WTC11 (cell line): ENCODE results near the gene KIAA0232.

Experiments
- ATF3 ChIP-seq: sonication (generic); formaldehyde crosslinking; conservative IDR thresholded peaks from 2 replicates; pipeline ENCODE4 v1.8.1; 2022; ENCODE audit warnings: mild to moderate bottlenecking, missing genetic modification reagents
- CTCF ChIP-seq: fragments of 200-600 bp; IDR thresholded peaks from 2 replicates; pipeline ENCODE4 v1.8.0; 2022; ENCODE audit warnings: antibody characterized with exemption
- E2F1 ChIP-seq: sonication (generic); formaldehyde crosslinking; IDR thresholded peaks from 2 replicates; pipeline ENCODE4 v1.8.0; 2022; ENCODE audit warnings: mild to moderate bottlenecking, missing genetic modification reagents
- ESRRA ChIP-seq: sonication (generic); formaldehyde crosslinking; IDR thresholded peaks from 2 replicates; pipeline ENCODE4 v1.8.1; 2022; ENCODE audit warnings: mild to moderate bottlenecking, missing genetic modification reagents, borderline replicate concordance
- FOXJ3 ChIP-seq: sonication (generic); formaldehyde crosslinking; IDR thresholded peaks from 2 replicates; pipeline ENCODE4 v1.9.0; 2021; ENCODE audit warnings: missing genetic modification reagents, mild to moderate bottlenecking, borderline replicate concordance
- MAX ChIP-seq: sonication (generic); formaldehyde crosslinking; IDR thresholded peaks from 2 replicates; pipeline ENCODE4 v1.8.0; 2022; ENCODE audit warnings: mild to moderate bottlenecking, missing genetic modification reagents
- NFE2L1 ChIP-seq: sonication (generic); formaldehyde crosslinking; IDR thresholded peaks from 2 replicates; pipeline ENCODE4 v1.8.1; 2023; ENCODE audit warnings: missing genetic modification reagents
- NR1H2 ChIP-seq: sonication (generic); formaldehyde crosslinking; IDR thresholded peaks from 2 replicates; pipeline ENCODE4 v1.9.0; 2021; ENCODE audit warnings: mild to moderate bottlenecking, moderate library complexity, missing genetic modification reagents
- NR2C2 ChIP-seq: sonication (generic); formaldehyde crosslinking; IDR thresholded peaks from 2 replicates; pipeline ENCODE4 v1.8.0; 2022; ENCODE audit warnings: mild to moderate bottlenecking, missing genetic modification reagents
- STAT6 ChIP-seq: sonication (generic); formaldehyde crosslinking; conservative IDR thresholded peaks from 2 replicates; pipeline ENCODE4 v1.8.1; 2023; ENCODE audit warnings: mild to moderate bottlenecking, low read depth, missing genetic modification reagents, moderate library complexity
- ZNF138 ChIP-seq: sonication (generic); formaldehyde crosslinking; conservative IDR thresholded peaks from 2 replicates; pipeline ENCODE4 v1.8.1; 2022; ENCODE audit warnings: mild to moderate bottlenecking, moderate library complexity, missing genetic modification reagents

GRCh38 chr4:6909113-6909969, 126.8 kb downstream of the KIAA0232 start, which contains the start of gene TBC1D14:
- TF ChIP-seq NFE2L1 (CRISPR knock-in tag) (no peak), CTCF (no peak), ATF3 (CRISPR knock-in tag) (no peak), MAX (CRISPR knock-in tag) (no peak), ZNF138 (CRISPR knock-in tag) (no peak), FOXJ3 (CRISPR knock-in tag) (no peak), NR2C2 (CRISPR knock-in tag) (no peak), NR1H2 (CRISPR knock-in tag) (no peak), ESRRA (CRISPR knock-in tag) (no peak), E2F1 (CRISPR knock-in tag) (no peak), STAT6 (no peak)
